Measurements from ENCODE around the gene PRR18. TPM values are rescaled to one million over a fixed set of nuclear protein-coding genes. Genes with fewer than 3 reads are reported as not detected.

Gene PRR18
- total and polyA plus RNA-seq, 2 of the 8 experiments (the other 6 are each of a cell fraction or from before 2014, with no cell fraction given) = 0.08 to 0.19 TPM

DNA sequence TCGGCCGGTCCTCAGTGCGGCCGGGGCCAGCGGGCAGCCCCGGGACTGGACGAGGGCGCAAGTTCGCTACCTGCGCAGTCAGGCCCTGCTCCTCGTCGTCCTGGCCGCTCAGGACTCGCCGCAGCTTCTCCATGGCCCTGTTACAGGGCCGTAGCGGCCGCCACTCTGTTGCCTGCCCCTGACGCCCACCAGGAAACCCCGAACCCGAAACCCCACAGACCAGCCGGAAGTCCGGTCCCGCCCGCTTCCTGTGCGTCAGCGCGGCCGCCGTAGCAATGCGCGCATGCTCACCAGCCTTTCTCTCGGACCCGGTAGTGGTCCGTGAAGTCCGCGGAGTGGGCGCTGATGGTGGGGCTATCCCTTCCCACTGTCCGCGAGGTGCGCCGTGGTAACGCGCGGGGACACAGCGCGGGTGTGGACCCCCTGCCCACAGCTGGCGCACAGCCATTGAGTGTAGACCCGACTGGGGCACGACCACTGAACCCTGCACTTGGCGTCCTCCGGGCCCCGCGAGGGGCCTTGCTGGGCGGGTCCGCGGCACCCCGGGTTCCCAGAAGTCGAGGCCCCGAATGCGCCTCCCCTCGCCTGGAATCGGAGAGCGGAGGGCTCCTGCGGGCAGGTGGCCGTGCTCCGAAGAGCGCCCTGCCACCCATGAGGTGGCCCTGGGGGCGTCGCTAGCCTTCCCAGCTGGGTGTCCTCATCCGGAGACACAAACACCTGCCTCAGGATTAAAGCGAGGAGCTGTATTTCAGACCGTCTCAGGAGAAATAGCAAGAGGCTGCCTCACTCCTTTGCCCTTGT is 34.4 kb upstream of the PRR18 start, which contains the start of gene SFT2D1 (continued):
- TF ChIP-seq SIN3A (conservative IDR thresholded peaks at IDR 0.05 in 1 of 2, IDR thresholded peaks at IDR 0.05 in 1 of 2; ENCODE audit: low read depth in 1 of 2, low read length in 2 of 2) (peak in 1 of 2 experiments; percentile 36; a peak in 1 of 4 replicates), POLR2A (IDR thresholded peaks at IDR 0.05; ENCODE audit: control extremely low read depth in 1 of 2, low read depth in 2 of 2, low read length in 2 of 2) (peak; percentile 37 to 77; a peak in 2 of 3 replicates), TCF12 (IDR thresholded peaks at IDR 0.05; ENCODE audit: low read depth, low read length) (0 out of 2 replicates have a peak, but pooled peaks have one; percentile 15), HDAC2 (IDR thresholded peaks at IDR 0.05; ENCODE audit: borderline replicate concordance in 1 of 2, low read depth in 2 of 2, low read length in 2 of 2) (peak in 1 of 2 experiments; percentile 16; a peak in 1 of 4 replicates), TBP (IDR thresholded peaks at IDR 0.05; ENCODE audit: low read depth, low read length) (peak; percentile 39; the same call in 1 of the 2 replicates), NRF1 (IDR thresholded peaks at IDR 0.05; ENCODE audit: low read depth, low read length) (peak; percentile 36), ASH2L (IDR thresholded peaks at IDR 0.05; ENCODE audit: low read length) (peak; percentile 80), KDM1A (IDR thresholded peaks at IDR 0.05; ENCODE audit: borderline replicate concordance, low read length) (peak; percentile 86; the same call in 1 of the 2 replicates), SUZ12 (IDR thresholded peaks at IDR 0.05; ENCODE audit: low read length) (no peak), KDM4A (IDR thresholded peaks at IDR 0.05; ENCODE audit: low read depth, low read length, severe bottlenecking) (peak; percentile 99), CREB1 (IDR thresholded peaks at IDR 0.05) (peak; percentile 67), PHF8 (conservative IDR thresholded peaks at IDR 0.05; ENCODE audit: low read depth, low read length) (peak; percentile 87), BCL11A (IDR thresholded peaks at IDR 0.05; ENCODE audit: low read depth in 2 of 2, low read length in 2 of 2) (no peak), HDAC6 (IDR thresholded peaks at IDR 0.05; ENCODE audit: low read depth, low read length) (no peak)
- TF ChIP-seq, protein P1, sequence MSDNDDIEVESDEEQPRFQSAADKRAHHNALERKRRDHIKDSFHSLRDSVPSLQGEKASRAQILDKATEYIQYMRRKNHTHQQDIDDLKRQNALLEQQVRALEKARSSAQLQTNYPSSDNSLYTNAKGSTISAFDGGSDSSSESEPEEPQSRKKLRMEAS (IDR thresholded peaks at IDR 0.05) = 0 out of 2 replicates have a peak, but pooled peaks have one; percentile 11
- TF ChIP-seq, protein P2, sequence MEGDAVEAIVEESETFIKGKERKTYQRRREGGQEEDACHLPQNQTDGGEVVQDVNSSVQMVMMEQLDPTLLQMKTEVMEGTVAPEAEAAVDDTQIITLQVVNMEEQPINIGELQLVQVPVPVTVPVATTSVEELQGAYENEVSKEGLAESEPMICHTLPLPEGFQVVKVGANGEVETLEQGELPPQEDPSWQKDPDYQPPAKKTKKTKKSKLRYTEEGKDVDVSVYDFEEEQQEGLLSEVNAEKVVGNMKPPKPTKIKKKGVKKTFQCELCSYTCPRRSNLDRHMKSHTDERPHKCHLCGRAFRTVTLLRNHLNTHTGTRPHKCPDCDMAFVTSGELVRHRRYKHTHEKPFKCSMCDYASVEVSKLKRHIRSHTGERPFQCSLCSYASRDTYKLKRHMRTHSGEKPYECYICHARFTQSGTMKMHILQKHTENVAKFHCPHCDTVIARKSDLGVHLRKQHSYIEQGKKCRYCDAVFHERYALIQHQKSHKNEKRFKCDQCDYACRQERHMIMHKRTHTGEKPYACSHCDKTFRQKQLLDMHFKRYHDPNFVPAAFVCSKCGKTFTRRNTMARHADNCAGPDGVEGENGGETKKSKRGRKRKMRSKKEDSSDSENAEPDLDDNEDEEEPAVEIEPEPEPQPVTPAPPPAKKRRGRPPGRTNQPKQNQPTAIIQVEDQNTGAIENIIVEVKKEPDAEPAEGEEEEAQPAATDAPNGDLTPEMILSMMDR (IDR thresholded peaks at IDR 0.05; ENCODE audit: control extremely low read depth in 1 of 3, insufficient read depth in 1 of 3, low read depth in 1 of 3, low read length in 3 of 3) = peak in 1 of 3 experiments; percentile 7; a peak in 1 of 4 replicates
- TF ChIP-seq, protein P3, sequence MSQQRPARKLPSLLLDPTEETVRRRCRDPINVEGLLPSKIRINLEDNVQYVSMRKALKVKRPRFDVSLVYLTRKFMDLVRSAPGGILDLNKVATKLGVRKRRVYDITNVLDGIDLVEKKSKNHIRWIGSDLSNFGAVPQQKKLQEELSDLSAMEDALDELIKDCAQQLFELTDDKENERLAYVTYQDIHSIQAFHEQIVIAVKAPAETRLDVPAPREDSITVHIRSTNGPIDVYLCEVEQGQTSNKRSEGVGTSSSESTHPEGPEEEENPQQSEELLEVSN (IDR thresholded peaks at IDR 0.05) = no peak; the same call in 1 of the 2 replicates

Data from H1 (cell line).